ENCODE data around the gene POP4. TPM values are rescaled to one million over a fixed set of nuclear protein-coding genes. Genes with fewer than 3 reads are reported as not detected.

Gene POP4
- total RNA-seq, 6 donors from 2014 or later = 29.3 to 59.6 (median 53.8) TPM

GRCh38 chr19:29629836-29630534, 23.9 kb downstream of the POP4 start:
- Histone ChIP-seq H3K27me3 (no peaks in the 10 kb centered on the region), H3K9me3 (no peaks in the 10 kb centered on the region), H3K4me3 (no peak overlapping the region), H3K36me3 (no peaks in the 10 kb centered on the region), H3K27ac (no peak overlapping the region), H3K4me1 (no peaks in the 10 kb centered on the region)
- 92% methylated on average over 5 of the region's 5 CpGs for WGBS, 2 donors
- DNase-seq (no peak), ATAC-seq (ENCODE audit: low FRiP score in 2 of 2) (no peak)
- TF ChIP-seq POLR2A (IDR thresholded peaks at IDR 0.05) (no peak), POLR2AphosphoS5 (IDR thresholded peaks at IDR 0.05) (no peak), EP300 (IDR thresholded peaks at IDR 0.05) (no peak)
- TF ChIP-seq, protein P1, sequence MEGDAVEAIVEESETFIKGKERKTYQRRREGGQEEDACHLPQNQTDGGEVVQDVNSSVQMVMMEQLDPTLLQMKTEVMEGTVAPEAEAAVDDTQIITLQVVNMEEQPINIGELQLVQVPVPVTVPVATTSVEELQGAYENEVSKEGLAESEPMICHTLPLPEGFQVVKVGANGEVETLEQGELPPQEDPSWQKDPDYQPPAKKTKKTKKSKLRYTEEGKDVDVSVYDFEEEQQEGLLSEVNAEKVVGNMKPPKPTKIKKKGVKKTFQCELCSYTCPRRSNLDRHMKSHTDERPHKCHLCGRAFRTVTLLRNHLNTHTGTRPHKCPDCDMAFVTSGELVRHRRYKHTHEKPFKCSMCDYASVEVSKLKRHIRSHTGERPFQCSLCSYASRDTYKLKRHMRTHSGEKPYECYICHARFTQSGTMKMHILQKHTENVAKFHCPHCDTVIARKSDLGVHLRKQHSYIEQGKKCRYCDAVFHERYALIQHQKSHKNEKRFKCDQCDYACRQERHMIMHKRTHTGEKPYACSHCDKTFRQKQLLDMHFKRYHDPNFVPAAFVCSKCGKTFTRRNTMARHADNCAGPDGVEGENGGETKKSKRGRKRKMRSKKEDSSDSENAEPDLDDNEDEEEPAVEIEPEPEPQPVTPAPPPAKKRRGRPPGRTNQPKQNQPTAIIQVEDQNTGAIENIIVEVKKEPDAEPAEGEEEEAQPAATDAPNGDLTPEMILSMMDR (IDR thresholded peaks at IDR 0.05) = no peak

GRCh38 chr19:29630655-29631054, 24.6 kb downstream of the POP4 start:
- Histone ChIP-seq H3K27me3 (no peaks in the 10 kb centered on the region), H3K27ac (no peak overlapping the region), H3K36me3 (no peaks in the 10 kb centered on the region), H3K4me1 (no peaks in the 10 kb centered on the region), H3K4me3 (no peak overlapping the region), H3K9me3 (no peaks in the 10 kb centered on the region)
- DNase-seq (no peak), ATAC-seq (ENCODE audit: low FRiP score in 2 of 2) (no peak)
- 71 to 81% methylated on average over 2 of the region's 2 CpGs for WGBS, 2 donors
- TF ChIP-seq POLR2AphosphoS5 (IDR thresholded peaks at IDR 0.05) (no peak), EP300 (IDR thresholded peaks at IDR 0.05) (no peak), POLR2A (IDR thresholded peaks at IDR 0.05) (no peak)
- TF ChIP-seq, protein P1 (IDR thresholded peaks at IDR 0.05) = no peak

- TF ChIP-seq POLR2A (IDR thresholded peaks at IDR 0.05) (no peak), POLR2AphosphoS5 (IDR thresholded peaks at IDR 0.05) (no peak), EP300 (IDR thresholded peaks at IDR 0.05) (no peak)
- TF ChIP-seq, protein P1 (IDR thresholded peaks at IDR 0.05) = no peak
- H3K4me3 ChIP-seq = no peak overlapping the region
- no peaks in the 10 kb centered on the region for H3K9me3 ChIP-seq
- WGBS, 2 donors = 97% methylated on average over 3 of the region's 3 CpGs; no CpG with 5 or more reads in 1 of the 2 donors
- DNase-seq (no peak), ATAC-seq (ENCODE audit: low FRiP score in 2 of 2) (no peak)
- no peak overlapping the region for H3K27ac ChIP-seq
- no peaks in the 10 kb centered on the region for H3K27me3 ChIP-seq
- H3K36me3 ChIP-seq = no peaks in the 10 kb centered on the region
- H3K4me1 ChIP-seq = no peaks in the 10 kb centered on the region
Observed at GRCh38 chr19:29631450-29631849, 25.4 kb downstream of the POP4 start.

- TF ChIP-seq EP300 (IDR thresholded peaks at IDR 0.05) (no peak), POLR2AphosphoS5 (IDR thresholded peaks at IDR 0.05) (no peak), POLR2A (IDR thresholded peaks at IDR 0.05) (no peak)
- TF ChIP-seq, protein P1 (IDR thresholded peaks at IDR 0.05) = no peak
- no peaks in the 10 kb centered on the region for H3K27me3 ChIP-seq
- no peak overlapping the region for H3K27ac ChIP-seq
- H3K4me3 ChIP-seq = no peak overlapping the region
- no peaks in the 10 kb centered on the region for H3K36me3 ChIP-seq
- no peaks in the 10 kb centered on the region for H3K9me3 ChIP-seq
- no peak for DNase-seq
- ATAC-seq (ENCODE audit: low FRiP score in 2 of 2) = no peak
- H3K4me1 ChIP-seq = no peaks in the 10 kb centered on the region
- 80 to 83% methylated on average over 2 of the region's 2 CpGs for WGBS, 2 donors
Observed at GRCh38 chr19:29634002-29634401, 27.9 kb downstream of the POP4 start.

All from upper lobe of left lung (tissue), 6 donors.